ENCODE data around the gene MMD.

MMD gene

GRCh38 chr17:55343900-55344513 lies 77.6 kb downstream of the MMD start:
- H3K4me3 ChIP-seq (ENCODE audit: low read length) = no peak overlapping the region
- DNase-seq (ENCODE audit: low read depth) = no peak
- no peak for TF ChIP-seq CTCF (conservative IDR thresholded peaks at IDR 0.05; ENCODE audit: low read depth, low read length)

- no peak overlapping the region for H3K4me3 ChIP-seq (ENCODE audit: low read length)
- no peak for TF ChIP-seq CTCF (conservative IDR thresholded peaks at IDR 0.05; ENCODE audit: low read depth, low read length)
These were observed 78.6 kb downstream of the MMD start for GRCh38 chr17:55342800-55343585.

More at GRCh38 chr17:55342800-55343585, 78.6 kb downstream of the MMD start:
- DNase-seq (ENCODE audit: low read depth) = no peak

All from retinal pigment epithelial cell (primary cell).